DMS53 (cell line): Measurements from ENCODE around the gene EFHD1.
"Not testable (repeated sequence)": the region's sequence is repeated elsewhere in the genome, so short reads cannot be mapped to it uniquely, and the experiment has no call there.

Source experiments
- DNase-seq: peaks from one replicate; lab custom pipeline; 2025; lab: John Stamatoyannopoulos, UW

Gene EFHD1

DNA sequence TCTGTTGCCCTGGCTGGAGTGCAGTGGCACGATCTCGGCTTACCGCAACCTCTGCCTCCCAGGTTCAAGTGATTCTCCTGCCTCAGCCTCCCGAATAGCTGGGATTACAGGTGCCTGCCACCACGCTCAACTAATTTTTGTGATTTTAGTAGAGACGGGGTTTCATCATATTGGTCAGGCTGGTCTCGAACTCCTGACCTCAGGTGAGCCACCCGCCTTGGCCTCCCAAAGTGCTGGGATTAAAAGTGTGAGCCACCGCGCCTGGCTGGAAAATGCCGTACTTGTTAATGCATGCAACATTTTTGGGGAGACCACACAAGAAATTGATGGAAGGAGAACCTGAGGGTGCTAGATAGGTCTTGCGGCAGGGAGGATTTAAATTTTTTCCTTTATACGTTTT, 57.7 kb downstream of the EFHD1 start:
- not testable (repeated sequence) for DNase-seq

- DNase-seq: no peak
Observed at GRCh38 chr2:232693344-232693743, 59.9 kb downstream of the EFHD1 start.

DNA sequence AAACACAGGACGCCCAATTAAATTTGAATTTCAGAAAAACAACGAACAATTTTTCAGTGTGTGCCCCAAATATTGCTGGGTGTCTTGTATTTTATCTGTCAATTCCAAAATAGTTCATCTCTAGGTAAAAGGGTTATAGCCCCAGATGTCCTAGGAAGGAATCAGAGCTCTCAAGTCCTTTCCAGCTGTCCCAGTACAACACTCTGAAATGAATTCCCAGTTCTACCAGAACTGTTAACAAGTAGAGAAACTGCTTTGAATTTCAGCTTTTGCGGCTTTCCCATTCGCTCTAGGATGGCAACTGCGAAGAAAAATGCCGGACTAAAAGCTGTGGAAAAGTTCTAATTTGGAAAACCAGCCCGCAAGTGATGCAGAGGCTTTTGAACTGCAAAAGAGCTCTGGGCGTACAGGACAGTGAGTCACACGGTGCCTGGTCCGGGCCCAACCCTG, 63.2 kb downstream of the EFHD1 start:
- no peak for DNase-seq

DNA sequence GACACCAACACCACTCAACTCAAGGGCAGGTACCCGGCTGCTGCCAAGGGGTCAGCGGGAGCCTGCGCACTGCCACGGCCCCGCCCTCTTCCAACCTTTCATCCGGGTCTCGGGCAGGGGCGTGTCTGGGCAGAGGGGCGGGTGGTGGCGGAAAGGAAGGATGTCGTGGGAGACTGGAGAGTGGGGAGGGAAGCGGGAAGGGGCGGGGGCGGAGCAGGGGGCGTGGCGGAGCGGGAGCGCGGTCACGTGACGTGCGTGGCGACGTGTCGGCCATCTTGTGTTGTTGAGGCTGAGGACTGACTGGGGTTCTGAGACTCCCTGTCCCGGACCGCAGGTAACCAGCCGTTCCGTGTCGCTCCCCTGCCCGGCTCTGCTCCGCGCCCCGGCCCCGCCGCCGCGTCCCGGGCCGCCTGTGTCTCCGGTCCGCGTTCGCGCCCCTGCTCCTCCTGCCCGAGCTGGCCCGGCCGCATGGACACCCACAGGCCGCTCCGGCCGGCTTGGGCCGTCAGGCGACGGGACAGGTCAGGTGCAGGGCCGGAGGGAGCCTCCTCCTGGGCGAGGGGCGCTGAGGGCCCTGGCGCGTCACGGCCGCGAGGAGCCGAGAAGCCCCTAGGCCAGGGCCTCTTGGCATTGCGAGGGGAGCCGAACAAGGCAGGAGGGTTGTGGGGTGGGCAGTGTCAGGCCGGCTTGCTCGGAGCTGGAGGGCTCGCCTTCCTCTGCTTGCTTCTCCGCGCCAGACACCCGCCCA, 63.8 kb downstream of the EFHD1 start, which contains the start of gene GIGYF2:
TSS of gene GIGYF2 (plus strand) at position 273 of the 748 bp plus-strand sequence. CDS start 37,867 bp downstream, outside the sequence.
- peak; percentile 97 for DNase-seq

- DNase-seq: peak; percentile 69
Observed at GRCh38 chr2:232697807-232698110, 64.4 kb downstream of the EFHD1 start.

DNA sequence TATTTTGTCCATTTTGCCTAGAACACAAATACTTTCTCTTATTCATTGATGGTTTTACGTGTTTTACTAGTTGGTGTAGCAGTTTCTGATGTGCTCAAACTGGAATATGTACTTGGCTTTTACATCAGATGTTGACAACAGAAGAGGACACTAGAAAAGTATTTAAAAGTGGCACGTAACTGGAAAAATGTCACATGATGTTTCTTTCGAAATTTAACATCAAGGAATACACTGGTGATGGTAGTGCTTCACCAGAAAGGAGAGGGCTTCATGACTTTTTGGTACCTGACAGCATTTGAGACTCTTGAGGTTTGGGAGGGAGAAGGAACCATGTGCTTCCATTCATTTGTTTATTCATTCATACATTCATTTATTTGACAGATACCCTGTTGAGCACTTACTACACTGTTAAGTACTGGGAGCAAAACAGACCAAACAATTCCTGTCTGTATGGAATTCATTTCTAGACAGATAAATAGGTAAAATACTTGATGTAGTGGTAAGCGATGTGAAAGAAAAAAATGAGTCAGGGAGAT, 65.2 kb downstream of the EFHD1 start:
- DNase-seq: no peak

DNA sequence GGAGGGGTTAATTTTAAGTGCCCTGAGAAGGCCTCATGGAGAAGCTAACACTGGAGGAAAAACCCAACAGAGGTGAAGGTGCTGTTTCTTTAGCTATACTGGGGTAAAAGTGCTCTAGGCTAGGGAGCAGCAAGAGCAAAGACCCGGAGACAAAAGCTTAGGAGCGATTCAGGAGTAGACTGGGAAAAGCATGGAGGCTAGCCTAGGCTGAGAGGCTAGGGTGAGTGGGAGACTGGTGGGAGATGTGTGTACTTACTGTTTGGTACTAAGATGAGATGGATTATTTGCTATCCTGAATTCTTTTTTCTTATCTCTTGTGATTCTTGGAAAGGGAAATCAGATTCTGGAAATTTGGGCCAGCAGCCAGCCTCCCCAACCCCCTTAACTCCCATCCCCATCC, 65.7 kb downstream of the EFHD1 start:
- DNase-seq: no peak

DNA sequence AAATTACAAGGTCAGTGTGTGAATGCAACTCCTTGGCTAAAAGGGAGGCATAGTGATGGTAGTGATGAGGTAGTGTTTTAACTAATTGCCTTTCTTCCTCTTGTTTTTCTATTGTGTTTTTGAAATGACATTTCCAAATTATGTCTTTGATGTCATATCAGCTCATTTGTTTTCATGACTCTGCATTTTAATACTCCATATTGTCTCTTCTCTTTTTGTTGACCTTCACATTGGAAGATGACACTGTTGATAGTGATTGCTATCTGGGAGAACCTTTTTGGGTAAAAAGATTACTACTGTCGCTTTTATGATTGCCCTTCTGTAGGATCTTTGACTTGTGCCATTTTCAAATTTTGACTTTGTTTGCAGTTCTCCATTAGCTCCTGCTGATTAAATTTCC, 66.8 kb downstream of the EFHD1 start:
- no peak for DNase-seq

DNA sequence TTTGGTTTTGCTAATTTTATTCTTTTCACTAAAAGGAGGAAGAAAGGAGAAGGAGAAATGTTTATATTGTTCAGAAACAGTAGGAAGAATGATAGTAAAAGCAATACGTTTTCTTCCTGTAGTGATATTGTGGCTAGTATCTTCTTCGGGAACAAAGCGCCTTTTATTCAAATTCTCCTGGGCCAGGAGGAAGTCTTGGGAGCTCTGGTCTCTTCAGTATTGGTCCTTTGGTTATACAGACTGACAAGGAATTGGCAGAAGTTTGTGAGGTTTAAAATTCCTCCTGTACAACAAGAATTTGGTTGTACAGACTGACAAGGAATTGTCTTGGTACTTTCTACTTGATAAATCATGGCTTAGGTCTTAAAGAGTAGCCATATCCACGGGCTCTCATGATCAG, 73.7 kb downstream of the EFHD1 start:
- DNase-seq: no peak

GRCh38 chr2:232713505-232713904, 80.1 kb downstream of the EFHD1 start:
- DNase-seq: no peak

DNA sequence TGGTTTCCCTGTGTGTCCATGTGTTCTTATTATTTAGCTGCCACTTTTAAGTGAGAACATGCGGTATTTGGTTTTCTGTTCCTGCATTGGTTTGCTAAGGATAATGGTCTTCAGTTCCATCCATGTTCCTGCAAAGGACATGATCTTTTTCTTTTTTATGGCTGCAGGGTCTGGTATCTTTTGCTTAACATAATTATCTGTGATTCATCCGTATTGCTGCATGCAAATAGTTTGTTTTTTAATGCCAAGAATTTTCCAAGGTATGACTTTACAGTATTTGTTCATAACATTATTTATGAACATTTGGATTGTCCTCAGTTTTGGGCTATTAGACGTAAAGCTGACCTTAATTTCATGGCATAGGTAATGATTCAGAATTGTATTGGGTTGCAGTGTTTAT, 81.6 kb downstream of the EFHD1 start:
- DNase-seq: no peak

DNA sequence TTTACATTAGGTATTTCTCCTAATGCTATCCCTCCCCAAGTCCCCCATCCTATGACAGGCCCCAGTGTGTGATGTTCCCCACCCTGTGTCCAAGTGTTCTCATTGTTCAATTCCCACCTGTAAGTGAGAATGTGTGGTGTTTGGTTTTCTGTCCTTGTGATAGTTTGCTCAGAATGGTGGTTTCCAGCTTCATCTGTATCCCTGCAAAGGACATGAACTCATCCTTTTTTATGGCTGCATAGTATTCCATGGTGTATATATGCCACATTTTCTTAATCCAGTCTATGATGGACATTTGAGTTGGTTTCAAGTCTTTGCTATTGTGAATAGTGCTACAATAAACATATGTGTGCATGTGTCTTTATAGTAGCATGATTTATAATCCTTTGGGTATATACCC, 86.7 kb downstream of the EFHD1 start:
- DNase-seq: not testable (repeated sequence)

GRCh38 chr2:232721261-232721660, 87.9 kb downstream of the EFHD1 start:
- no peak for DNase-seq

- DNase-seq: no peak
Observed at GRCh38 chr2:232721882-232722281, 88.5 kb downstream of the EFHD1 start.

DNA sequence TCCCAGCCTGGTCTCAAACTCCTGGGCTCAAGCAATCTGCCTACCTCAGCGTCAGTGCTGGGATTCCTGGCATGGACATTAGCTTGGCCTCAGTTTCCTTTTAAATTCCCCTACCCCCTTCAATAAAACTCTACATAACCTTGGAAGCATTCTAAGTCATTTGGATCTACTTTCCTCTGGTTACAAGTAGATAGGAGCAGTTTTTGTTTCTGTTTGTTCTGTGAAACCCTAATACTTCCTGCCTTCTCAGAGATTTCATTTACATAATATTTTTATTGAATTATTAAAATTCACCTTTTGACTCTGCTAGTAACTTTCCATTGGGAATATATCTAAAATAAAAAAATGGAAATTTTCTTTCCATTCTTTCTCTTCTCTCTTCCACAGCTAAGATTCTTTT, 89.6 kb downstream of the EFHD1 start:
- DNase-seq: no peak

DNA sequence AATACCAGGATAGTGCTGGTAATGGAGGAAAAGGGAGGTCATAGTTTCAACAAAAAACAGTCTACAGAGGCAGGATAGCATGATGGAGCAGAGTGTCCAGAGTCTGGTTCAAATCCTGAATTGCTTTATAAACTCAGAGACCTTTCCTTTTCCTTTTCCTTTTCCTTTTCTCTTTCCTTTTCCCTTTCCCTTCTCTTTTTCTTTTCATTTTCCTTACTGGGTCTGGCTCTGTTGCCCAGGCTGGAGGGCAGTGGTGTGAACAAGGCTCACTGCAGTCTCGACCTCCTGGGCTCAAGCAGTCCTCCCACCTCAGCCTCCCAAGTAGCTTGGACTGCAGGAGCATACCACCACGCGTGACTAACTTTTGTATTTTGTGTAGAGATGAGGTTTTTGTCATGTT, 95.4 kb downstream of the EFHD1 start:
- no peak for DNase-seq

DNA sequence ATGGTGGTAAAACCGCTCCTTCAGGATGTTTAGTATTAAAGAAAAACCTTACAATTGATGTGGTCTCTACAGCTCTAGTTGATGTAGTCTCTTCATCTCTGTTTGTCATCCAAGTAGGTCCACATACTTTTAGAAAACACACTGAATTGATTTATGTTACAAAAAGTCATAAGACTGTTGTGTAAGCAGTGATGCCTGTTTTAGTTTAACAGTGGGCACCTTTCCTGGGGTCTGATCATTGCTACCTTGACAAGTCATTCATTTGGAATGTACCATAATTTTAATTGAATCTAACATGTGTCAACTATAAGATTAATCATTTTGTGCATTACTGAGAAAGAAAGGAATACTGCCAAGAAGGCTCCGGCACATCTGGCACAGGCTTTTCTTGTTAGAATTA, 98.1 kb downstream of the EFHD1 start:
- DNase-seq: no peak
